Renal pelvis (tissue), 4 donors: ENCODE data around the gene SLC25A21. TPM values are rescaled to one million over a fixed set of nuclear protein-coding genes. Genes with fewer than 3 reads are reported as not detected.

Experiments
- DNase-seq: peaks from one replicate; pipeline ENCODE4 v3.0.0-alpha.2; 2013
- polyA plus RNA-seq, 3 donors: library from polyadenylated mRNA; unstranded; fragments of 120-200 nt; gene quantifications; one replicate each; pipeline ENCODE4 v1.2.1, GENCODE V29; 2013; ENCODE audit not compliant: insufficient read length in 3 of 3

SLC25A21 gene
- polyA plus RNA-seq, 3 donors: 3.3 to 4.3 (median 3.3) TPM

DNA sequence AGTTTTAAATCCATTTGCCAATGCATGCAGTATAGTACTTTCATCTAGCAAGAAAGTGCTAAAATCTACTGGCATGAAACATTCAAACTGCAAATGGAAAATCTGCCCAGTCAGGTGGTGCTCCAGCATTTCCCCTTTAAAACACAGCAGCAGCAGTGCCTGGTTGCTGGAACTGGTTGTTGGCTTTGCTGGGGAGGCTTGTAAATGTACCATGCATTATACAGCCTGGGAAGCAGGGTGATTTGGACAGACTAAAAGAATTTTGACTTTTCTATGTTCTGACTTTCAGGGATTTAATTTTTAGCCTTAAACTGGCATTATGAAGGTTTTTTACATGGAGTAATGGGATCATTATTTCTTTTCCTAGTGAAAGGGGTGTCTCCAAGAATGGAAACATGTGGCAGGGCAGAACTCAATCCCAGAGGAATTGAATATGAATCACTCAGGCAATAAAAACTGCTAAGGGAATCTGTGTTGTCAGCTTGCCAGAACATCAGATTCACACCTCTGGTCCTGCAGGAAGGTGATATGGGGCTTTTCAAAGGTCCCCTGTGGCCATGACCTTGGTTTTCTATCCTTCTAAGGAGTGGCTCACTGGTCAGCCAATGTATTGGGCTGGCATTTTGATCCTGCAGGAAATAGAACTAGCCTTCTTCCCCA, 519.7 kb downstream of the SLC25A21 start:
- DNase-seq: no peak

DNA sequence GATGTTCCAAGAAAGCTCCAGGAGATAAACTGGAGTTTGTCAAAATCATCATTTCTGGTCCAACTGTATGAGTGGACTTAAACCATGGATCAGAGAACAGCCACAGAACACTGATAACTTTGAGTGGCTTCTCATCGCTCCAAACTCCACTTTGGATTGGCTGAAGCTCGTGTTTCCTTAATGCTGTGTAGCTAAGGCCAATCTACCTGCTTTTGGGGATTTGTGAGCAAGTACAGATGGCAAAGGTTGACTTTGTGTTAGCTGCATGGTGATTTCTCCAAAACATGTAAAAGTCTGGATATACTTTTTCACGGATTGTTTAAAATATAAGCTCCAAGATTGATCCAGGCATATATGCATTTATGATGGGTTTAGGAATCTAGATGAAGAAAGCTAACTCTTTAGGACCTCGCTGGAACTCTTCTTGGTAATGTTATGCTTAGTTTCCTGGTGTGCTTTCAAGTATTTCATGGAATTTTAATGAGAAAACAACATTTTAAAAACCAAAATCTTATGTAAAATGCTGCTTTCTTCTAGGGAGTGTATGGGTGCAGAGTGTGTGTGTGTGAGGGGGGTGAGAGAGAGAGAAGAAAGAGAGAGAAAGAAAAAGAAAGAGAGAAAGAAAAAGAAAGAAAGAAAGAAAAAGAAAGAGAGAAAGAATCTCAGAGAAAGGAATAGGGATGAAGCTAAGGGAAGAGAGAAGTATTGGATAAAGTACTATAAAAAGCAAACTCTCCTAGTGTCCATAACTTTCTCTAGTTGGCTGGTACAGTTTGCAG, 522.3 kb downstream of the SLC25A21 start:
- DNase-seq: no peak

DNA sequence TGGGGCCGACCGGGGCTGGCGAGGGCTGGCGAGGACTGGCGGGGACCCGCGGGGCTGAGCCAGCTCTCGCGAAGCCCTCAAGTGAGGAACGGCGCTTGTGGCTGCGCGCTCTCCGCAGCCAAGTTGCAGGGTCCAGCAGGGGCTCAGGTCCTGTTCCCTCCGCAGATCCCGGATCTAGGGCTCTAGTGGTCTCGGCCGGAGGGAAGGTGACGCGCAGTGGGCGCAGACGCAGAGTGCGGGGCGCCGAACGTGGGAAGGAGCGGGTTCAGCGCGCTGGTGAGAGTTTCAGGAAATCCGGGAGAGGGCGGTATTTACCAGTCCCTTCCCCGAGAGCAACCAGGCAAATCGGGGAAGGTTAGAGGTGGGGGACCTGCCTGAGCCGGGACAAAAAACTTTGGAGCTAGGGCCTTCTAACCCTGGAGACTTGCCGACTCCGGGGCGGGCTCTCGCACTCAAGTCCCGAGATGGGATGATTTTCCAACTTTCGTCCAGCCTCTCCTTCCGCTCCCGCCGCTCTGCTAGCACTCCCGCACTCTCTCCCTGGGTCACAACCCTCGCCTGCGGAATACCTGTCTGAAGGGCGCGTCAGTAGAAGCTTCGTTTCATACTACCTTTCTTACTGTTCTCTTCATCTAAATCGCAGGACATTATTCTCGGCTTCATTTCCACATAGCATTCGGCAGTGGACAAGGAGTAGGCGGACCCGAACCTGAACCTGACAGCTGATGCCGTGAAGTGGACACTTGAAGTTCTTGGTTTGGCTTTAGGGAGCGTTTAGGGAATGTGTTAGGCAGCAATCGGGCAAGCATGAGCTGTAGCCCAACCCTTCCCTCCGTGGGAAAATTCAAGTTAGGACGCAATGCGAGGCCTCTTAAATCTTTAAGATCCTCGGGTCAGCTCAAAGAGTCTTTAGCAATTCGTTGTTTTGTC, 524.3 kb downstream of the SLC25A21 start:
- DNase-seq: no peak

DNA sequence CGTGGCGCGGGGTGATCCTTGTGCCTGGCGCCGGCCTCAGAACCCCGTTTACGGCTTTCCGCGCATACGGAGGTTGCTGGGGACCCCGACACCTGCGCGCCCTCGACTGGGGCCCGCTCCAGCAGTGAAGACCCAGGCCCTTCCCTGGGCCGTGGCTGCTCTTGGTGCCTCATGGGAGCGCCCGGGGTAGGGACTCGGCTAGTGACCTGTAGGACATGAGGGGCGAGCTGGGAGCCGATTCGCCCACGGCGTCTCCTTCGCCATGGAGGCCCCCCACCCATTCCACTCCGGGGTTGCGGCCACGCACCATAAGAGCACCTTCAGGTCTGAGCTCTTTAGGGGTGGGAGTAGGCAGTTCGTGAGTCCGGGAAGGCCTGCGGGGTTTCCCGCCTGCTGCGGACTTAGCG, 525.0 kb downstream of the SLC25A21 start:
- no peak for DNase-seq

DNA sequence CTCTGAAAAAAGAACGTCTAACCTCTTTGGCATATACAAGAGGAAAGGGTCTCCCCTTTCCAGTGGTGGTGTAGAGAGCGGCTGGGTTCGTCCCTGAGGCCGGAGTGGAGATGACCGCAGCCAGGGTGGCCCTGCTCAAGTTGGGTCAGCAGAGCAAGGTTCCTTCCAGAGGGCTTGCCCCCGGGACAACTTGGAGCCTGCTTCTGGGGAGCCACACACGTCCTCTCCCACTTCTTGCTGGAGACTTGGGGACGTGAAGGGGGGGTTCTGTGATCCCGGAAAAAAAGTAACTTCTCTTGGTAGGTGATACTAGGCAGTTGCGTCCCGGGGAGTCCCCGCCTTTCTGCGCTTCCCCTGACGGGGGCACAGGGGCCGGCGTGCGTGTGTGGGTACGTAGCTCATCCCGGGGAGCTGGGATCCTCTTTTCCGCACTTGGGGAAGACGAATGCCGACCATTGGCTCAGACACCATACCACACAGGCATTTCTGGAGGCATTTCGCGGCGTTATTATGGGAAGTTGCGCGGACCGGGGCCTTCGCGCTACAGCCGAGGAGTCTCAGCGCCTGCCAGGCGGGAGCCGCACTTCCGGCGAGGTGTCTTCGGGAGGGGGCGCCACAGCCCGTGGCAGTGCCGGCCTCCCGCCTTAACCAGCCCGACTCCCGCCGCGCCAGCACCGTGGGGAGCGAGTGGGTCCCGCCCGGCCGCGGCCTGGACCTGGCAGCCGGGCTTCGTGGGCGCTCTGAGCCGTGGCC, 525.6 kb downstream of the SLC25A21 start:
- DNase-seq: no peak

DNA sequence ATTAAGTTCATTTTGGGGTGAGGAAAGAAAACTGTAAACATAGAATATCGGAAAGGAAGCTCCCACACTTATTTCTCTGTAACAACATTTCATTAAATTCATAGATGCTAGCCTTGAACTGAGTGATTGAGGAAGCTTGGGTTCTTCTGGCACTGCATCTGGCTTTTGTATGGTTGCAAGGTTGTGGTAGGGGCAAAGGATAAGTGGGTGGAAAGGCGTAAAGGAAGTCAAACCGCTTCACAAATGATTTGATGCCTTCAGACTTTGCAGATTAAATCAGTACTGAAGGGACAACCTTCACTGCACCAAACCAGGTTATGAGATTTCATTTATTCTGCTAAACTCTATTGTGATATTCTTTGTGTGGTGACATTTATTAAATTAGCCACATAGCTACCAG, 538.8 kb downstream of the SLC25A21 start:
- DNase-seq: no peak

Other genes starting within 250 kb of the SLC25A21 start
- 10 to 100 TPM in 2 of 3 donors, 1 to 10 TPM in 1; 8.8 to 14.9 (median 10.9) TPM for gene MIPOL1, start 25.3 kb upstream of the SLC25A21 start, polyA plus RNA-seq